GM06990 (cell line): ENCODE results near the gene FBLN1.
"Not testable (repeated sequence)": the region's sequence is repeated elsewhere in the genome, so short reads cannot be mapped to it uniquely, and the experiment has no call there.

ENCODE experiments used
- DNase-seq: peaks from one replicate; pipeline ENCODE4 v3.0.0-alpha.2; 2011; ENCODE audit not compliant: insufficient read length; ENCODE audit errors: extremely low read depth
- H3K27me3 ChIP-seq: replicated peaks from 2 replicates; pipeline ENCODE4 v1.6.0; 2011; ENCODE audit warnings: low read length; ENCODE audit not compliant: control insufficient read depth, insufficient read depth
- H3K36me3 ChIP-seq: 2 replicates; pipeline ENCODE4 v1.5.1; 2011; ENCODE audit warnings: low read length; ENCODE audit not compliant: control insufficient read depth, insufficient read depth
- H3K4me3 ChIP-seq: replicated peaks from 2 replicates; pipeline ENCODE4 v1.5.1; 2011; ENCODE audit warnings: low read depth, mild to moderate bottlenecking, control low read depth, low read length
- TF ChIP-seq, protein P1 (sequence below): IDR thresholded peaks from 2 replicates; pipeline ENCODE4 v1.5.1; 2011; ENCODE audit warnings: low read length, control low read depth, mild to moderate bottlenecking, inconsistent platforms; ENCODE audit not compliant: insufficient read depth, poor library complexity, severe bottlenecking

The FBLN1 gene

DNA sequence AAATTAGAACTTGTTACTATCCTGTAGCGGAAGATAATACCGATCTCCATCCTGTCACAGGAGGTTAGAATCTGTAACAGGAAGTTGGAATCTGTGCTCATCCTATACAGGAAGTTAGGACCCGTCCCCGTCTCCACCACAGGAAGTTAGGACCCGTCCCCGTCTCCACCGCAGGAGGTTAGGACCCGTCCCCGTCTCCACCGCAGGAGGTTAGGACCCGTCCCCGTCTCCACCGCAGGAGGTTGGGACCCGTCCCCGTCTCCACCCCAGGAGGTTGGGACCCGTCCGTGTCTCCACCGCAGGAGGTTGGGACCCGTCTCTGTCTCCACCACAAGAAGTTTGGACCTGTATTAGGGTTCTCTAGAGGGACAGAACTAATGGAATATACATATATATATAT lies 52.2 kb downstream of the FBLN1 start:
- H3K27me3 ChIP-seq, result no peaks in the 10 kb centered on the region
- no peaks in the 10 kb centered on the region for H3K36me3 ChIP-seq
- DNase-seq, result no peak
- no peak overlapping the region for H3K4me3 ChIP-seq
- TF ChIP-seq, protein P1, sequence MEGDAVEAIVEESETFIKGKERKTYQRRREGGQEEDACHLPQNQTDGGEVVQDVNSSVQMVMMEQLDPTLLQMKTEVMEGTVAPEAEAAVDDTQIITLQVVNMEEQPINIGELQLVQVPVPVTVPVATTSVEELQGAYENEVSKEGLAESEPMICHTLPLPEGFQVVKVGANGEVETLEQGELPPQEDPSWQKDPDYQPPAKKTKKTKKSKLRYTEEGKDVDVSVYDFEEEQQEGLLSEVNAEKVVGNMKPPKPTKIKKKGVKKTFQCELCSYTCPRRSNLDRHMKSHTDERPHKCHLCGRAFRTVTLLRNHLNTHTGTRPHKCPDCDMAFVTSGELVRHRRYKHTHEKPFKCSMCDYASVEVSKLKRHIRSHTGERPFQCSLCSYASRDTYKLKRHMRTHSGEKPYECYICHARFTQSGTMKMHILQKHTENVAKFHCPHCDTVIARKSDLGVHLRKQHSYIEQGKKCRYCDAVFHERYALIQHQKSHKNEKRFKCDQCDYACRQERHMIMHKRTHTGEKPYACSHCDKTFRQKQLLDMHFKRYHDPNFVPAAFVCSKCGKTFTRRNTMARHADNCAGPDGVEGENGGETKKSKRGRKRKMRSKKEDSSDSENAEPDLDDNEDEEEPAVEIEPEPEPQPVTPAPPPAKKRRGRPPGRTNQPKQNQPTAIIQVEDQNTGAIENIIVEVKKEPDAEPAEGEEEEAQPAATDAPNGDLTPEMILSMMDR, result no peak

DNA sequence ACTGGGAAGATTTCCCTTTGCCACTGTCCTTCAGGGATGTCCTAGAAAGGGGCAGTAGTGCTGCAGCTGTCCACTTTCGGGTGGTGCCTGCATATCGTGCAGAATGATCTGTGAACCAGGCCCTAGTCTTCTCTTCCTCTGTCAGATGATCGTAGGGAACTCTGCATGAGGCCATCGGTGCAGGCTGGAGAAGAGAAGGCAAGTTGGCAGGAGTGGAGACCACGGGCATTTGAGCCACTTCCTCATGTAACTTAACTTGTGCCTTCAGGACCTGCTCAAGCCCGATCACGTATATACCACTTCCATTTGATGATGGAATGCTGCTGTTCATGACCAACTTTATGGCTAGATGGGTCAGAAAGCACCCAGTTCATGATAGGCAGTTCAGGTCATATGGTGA lies 55.2 kb downstream of the FBLN1 start:
- not testable (repeated sequence) for H3K4me3 ChIP-seq, H3K36me3 ChIP-seq, H3K27me3 ChIP-seq, DNase-seq

- H3K27me3 ChIP-seq, H3K4me3 ChIP-seq, DNase-seq, H3K36me3 ChIP-seq: not testable (repeated sequence)
These were observed 57.4 kb downstream of the FBLN1 start for GRCh38 chr22:45560092-45560491.

GRCh38 chr22:45560761-45561160 lies 58.1 kb downstream of the FBLN1 start:
- not testable (repeated sequence) for H3K36me3 ChIP-seq, H3K27me3 ChIP-seq, H3K4me3 ChIP-seq, DNase-seq

- Histone ChIP-seq H3K36me3 (no peaks in the 10 kb centered on the region), H3K27me3 (no peaks in the 10 kb centered on the region; the same call in 1 of the 2 replicates), H3K4me3 (no peak overlapping the region)
- DNase-seq, result no peak
- TF ChIP-seq, protein P1, result no peak
These were observed 59.4 kb downstream of the FBLN1 start for GRCh38 chr22:45562102-45562501.

GRCh38 chr22:45562537-45563361 lies 60.1 kb downstream of the FBLN1 start:
- DNase-seq, result no peak
- no peaks in the 10 kb centered on the region for H3K36me3 ChIP-seq
- no peak overlapping the region for H3K4me3 ChIP-seq
- H3K27me3 ChIP-seq, result no peaks in the 10 kb centered on the region; the same call in 1 of the 2 replicates
- TF ChIP-seq, protein P1, result no peak

- Histone ChIP-seq H3K4me3 (no peak overlapping the region), H3K36me3 (no peaks in the 10 kb centered on the region), H3K27me3 (no peaks in the 10 kb centered on the region; the same call in 1 of the 2 replicates)
- DNase-seq, result no peak
- TF ChIP-seq, protein P1, result no peak
These were observed 60.8 kb downstream of the FBLN1 start for GRCh38 chr22:45563362-45564040.
